Keratinocyte (primary cell): ENCODE results near the gene CDK12.

Experiments
- EZH2 ChIP-seq: IDR thresholded peaks from one replicate; pipeline ENCODE4 v1.6.1; 2012; ENCODE audit warnings: inconsistent platforms, mild to moderate bottlenecking, low read length, moderate library complexity
- TF ChIP-seq, protein P1 (sequence below), 3 experiments: IDR thresholded peaks in 1 of 3; conservative IDR thresholded peaks in 1 of 3; optimal IDR thresholded peaks in 1 of 3; 2 replicates in 2 of 3; 3 replicates in 1 of 3; pipeline versions ENCODE3 to v1.5.1; 2011; ENCODE audit warnings: low read length in 3 of 3, mild to moderate bottlenecking in 3 of 3, moderate library complexity in 2 of 3, control low read depth in 1 of 3, inconsistent platforms in 1 of 3; ENCODE audit not compliant: insufficient read depth in 2 of 3; ENCODE audit errors: extremely low read depth in 1 of 3

DNA sequence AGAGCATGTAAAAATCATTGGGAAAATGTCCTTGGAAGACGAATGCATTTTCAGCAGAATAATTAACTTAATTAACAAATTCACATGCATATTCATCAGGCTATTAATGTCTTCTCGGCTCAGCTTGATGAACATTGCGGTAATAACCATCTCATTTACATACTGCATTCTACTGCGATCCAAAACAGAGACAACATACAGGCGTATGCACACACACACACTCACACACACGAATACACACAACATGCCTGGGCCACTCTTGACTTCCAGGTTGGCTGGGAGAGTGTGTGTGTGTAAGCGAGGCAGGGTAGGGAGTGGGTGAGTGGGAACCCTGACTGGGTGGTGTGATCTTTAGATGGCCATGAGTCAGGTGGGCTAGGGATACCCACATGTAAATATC is 101.7 kb downstream of the CDK12 start:
- TF ChIP-seq, protein P1, sequence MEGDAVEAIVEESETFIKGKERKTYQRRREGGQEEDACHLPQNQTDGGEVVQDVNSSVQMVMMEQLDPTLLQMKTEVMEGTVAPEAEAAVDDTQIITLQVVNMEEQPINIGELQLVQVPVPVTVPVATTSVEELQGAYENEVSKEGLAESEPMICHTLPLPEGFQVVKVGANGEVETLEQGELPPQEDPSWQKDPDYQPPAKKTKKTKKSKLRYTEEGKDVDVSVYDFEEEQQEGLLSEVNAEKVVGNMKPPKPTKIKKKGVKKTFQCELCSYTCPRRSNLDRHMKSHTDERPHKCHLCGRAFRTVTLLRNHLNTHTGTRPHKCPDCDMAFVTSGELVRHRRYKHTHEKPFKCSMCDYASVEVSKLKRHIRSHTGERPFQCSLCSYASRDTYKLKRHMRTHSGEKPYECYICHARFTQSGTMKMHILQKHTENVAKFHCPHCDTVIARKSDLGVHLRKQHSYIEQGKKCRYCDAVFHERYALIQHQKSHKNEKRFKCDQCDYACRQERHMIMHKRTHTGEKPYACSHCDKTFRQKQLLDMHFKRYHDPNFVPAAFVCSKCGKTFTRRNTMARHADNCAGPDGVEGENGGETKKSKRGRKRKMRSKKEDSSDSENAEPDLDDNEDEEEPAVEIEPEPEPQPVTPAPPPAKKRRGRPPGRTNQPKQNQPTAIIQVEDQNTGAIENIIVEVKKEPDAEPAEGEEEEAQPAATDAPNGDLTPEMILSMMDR (optimal IDR thresholded peaks at IDR 0.05 in 1 of 3, IDR thresholded peaks at IDR 0.05 in 1 of 3, conservative IDR thresholded peaks at IDR 0.05 in 1 of 3; ENCODE audit: extremely low read depth in 1 of 3, insufficient read depth in 2 of 3, low read length in 3 of 3): no peak
- no peak for TF ChIP-seq EZH2
